ELF-1 (cell line): ENCODE measurements around the gene BMP7.
"Not testable (repeated sequence)": the region's sequence is repeated elsewhere in the genome, so short reads cannot be mapped to it uniquely, and the experiment has no call there.

ENCODE experiments used
- DNase-seq: peaks from one replicate; pipeline ENCODE4 v3.0.0-alpha.2; 2016; ENCODE audit warnings: low read depth, low spot score

Gene BMP7

DNA sequence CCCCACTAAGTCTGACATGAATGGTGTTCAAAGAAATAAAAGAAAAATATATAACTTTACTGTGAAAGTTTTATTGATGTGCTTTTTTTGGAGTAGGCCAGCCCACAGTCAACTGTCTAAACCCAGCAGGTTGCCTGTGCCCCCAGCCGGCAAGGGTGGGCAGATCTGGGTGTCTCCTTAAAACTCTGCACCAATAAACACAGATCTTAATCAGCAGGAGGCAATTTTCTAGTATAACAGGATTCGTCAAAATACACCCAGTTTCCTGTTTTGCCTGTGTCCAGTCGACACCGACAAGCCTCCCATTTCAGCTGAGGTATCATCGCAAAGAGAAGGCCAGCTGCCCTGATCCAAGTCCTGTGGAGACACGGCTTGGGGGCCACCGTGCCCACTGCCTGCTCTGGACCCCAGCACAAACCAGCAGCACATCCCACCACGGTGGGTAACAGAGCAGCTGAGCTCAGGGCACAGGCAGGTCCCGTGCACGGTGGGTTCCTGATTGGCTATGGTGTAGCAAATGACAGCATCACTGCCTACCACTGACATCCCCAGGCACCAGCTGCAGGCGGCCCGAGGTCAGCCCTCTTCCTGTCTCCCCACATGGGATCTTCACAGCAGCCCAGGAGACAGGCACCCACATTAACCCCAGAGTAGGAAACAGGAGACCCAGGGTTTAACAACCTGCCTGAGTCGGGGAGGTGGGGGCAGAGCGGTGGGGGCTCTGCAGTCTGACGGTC, 15.7 kb downstream of the BMP7 start:
- no peak for DNase-seq

GRCh38 chr20:57249772-57250171, 16.7 kb downstream of the BMP7 start:
- no peak for DNase-seq

GRCh38 chr20:57249073-57249472, 17.4 kb downstream of the BMP7 start:
- no peak for DNase-seq

DNA sequence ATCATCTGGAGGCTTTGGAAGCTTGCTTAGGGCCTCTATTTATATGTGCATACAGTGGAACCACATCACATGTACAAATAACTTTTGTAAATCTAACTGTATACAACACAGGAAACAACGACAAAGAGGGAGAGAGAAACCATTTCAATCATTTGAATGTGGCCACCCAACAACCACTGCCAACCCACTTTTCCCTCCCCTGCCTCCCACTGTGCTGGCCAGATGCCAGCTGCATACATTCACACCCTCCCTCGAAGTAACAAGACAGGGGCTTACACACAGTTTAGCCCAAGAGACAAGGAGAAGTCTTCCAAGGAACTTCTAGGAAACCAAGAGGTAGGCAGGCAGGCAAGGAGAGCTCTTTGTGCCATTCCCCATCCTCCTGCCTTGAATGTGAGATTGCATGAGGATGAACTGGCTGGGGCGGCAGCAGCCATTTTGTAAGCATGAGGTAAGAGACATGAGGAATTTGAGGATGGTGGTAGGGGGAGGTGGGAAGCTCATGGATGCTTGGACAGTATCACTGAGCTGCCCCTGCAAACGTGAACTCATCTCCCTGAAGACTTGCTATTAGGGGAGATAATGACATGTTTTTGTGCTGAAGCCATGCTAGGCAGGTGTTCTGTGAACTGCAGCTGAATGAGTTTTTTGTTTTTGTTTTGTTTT, 18.2 kb downstream of the BMP7 start:
- no peak for DNase-seq

DNA sequence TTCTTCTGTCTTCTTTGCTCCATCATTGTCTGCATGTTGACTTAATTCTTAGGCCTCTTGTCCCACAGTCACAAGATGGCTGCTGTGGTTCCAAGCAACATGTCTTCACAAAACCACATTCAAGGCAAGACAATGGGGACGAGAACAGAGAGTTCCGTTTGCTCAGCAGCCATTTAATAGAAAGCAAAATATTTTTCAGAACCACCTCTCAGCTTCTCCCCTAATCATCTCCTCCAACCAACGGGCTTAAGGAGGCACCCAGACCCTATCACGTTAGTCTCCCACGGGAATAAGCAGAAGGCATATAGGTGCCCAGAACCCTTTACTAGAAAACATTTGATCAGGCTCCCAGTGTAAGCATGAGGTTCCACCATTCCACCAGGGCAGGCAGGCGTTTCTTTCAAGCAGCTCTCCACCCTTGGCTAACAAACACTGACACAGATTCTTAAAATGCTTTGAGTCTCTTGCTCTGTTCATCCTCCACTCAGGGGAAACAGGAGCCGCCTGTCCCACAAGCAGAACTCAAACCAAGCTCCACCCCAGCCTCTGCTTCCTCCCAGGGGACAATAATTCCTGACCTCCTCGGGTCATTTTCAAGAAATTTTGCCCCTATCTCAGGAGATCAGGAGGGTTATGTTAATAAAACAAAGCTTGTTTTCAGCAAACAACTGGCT, 19.0 kb downstream of the BMP7 start:
- DNase-seq, result no peak

DNA sequence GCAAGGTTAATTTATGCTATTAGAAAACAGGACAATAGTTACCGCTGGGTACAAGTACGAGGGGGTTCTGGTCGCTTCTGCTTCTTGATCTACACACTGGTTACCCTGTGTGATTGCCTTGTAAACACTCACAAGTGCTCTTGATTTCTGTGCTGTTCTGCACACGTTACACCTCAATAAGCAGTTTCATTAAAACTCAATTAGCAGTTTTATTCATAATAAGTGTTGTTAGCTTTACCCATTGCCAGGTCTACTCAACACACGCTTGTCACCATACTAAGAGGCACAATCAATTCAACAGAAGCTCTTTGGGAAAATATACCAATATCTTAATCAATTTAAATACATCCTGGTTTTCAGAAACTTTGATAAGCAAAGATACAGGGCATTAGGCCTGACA, 20.4 kb downstream of the BMP7 start:
- no peak for DNase-seq

GRCh38 chr20:57244627-57245214, 21.7 kb downstream of the BMP7 start:
- peak; percentile 75 for DNase-seq

- no peak for DNase-seq
These were observed 22.2 kb downstream of the BMP7 start for GRCh38 chr20:57244221-57244585.

DNA sequence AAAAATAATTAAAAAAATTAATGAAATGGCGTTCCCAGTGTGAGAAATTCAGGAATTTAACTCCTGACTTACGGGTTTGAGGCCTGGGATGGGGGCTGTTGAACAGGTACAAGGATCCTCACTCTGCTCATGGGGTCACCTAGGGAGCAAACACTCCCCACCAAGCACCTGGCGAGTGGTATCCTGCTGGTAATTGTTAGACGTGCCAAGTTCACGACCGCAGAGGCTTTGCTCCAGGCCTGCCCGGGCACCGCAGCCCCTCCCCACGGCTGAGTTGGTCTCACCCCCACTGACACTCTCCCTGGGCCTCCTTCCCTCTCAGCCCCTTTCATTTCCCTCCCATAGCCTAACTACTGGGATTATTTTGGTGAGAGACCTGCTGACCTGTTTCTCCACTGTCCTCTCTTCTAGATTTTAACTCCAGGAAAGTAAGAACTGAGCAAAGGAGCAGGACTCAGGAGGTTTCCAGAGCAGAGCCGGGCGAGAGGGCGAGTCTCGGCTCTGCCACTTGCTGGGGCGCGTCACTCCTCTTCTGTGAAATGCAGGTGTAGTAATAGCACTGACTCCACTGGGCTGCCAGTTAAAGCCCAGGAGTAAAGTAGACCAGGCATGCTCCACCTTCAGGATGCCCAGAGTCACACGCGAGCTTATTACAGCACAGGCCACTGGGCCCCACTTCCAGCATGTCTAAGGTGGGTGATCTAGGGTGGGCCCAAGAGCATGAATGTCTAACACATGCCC, 22.8 kb downstream of the BMP7 start:
- DNase-seq, result no peak

DNA sequence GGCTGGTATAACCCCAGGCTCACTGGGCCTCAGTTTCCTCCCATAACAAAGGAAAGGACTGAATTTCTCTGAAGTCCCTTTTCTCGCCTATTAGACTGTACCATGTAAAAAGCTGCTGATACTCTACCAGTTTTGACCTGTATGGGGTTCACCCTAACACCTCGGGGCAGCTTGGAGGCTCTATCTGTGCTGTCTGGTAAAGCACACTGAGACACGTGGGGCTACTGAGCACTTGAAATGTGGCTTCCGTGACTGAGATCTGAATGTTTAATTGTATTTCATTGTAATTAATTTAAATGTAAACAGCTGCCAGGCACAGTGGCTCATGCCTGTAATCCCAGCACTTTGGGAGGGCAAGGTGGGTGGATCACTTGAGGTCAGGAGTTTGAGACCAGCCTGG, 24.0 kb downstream of the BMP7 start:
- DNase-seq, result no peak

GRCh38 chr20:57241363-57241991, 25.0 kb downstream of the BMP7 start:
- DNase-seq, result no peak

DNA sequence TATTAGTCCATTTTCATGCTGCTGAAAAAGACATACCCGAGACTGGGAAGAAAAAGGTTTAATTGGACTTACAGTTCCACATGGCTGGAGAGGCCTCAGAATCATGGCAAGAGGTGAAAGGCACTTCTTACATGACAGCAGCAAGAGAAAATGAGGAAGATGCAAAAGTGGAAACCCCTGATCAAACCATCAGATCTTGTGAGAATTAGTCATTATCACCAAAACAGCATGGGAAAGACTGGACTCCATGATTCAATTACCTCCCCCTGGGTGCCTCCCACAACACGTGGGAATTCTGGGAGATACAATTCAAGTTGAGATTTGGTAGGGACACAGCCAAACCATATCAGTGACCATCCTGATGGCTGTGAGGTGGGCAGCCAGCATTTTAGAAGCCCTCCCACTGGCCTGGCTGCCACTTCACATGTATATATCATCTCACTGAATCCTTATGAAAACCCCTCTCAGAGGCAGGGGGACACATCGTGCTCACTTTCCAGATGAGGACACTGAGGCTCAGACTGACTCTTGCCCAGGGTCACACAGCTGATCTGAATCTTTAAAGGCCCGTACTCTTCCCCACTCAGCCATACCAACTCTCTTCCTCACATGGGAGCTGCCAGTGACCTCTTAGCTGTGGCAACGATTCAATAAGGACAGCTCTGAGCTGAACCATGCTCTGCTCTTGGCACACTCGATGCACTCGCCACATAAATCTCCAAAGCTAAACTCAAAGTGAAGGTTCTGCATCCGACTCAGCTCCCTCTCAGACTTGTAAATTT, 25.7 kb downstream of the BMP7 start:
- no peak for DNase-seq

DNA sequence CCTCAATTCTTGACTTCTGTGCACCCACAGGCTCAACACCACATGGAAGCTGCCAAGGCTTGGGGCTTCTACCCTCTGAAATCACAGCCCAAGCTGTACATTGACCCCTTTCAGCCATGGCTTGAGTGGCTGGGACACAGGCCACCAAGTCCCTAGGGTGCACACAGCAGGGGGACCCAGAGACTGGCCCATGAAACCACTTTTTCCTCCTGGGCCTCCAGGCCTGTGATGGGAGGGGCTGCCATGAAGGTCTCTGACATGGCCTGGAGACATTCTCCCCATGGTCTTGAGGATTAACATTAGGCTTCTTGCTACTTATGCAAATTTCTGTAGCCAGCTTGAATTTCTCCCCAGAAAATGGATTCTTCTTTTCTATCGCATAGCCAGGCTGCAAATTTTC, 26.7 kb downstream of the BMP7 start:
- not testable (repeated sequence) for DNase-seq

DNA sequence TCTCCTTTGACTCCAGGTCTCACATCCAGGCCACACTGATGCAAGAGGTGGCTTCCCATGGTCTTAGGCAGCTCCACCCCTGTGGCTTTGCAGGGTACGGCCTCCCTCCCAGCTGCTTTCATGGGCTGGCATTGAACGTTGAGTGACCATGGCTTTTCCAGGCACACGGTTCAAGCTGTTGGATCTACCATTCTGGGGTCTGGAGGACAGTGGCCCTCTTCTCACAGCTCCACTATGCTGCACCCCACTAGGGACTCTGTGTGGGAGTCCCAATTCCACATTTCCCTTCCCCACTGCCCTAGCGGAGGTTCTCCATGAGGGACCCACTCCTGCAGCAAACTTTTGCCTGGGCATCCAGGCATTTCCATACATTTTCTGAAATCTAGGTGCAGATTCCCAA, 27.1 kb downstream of the BMP7 start:
- DNase-seq, result not testable (repeated sequence)

DNA sequence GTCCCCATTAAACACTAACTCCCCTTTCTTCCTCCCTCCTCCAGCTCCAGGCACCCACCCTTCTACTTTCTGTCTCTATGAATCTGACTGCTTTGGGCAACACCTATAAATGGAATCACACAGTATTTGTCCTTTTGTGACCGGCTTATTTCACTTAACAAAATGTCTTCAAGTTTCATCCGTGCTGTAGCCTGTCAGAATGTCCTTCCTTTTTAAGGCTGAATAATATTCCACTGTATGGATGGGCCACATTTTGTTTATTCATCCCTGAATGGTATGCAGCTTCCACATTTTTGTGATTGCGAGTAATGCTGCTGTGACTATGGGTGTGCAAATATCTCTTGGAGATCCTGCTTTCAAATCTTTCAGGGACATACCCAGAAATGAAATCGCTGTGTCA, 28.4 kb downstream of the BMP7 start:
- no peak for DNase-seq

DNA sequence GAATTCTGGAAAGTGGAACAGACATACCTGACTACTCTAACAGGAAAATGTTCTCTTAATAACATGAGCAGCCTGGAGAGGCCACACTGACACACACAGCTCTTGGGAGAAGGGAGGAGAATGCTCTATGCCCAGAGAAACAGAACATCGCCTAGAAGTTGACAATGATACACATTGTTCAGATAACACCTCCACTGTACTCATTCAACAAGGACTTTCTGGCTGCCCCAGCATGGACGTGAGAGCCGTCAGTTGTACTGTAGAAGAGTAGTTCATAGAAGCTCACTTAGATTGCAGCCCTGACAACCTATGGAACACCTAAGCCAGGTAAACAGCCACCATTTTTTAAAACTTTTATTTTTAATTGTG, 28.9 kb downstream of the BMP7 start:
- no peak for DNase-seq

- no peak for DNase-seq
These were observed 29.4 kb downstream of the BMP7 start for GRCh38 chr20:57236813-57237584.

- DNase-seq, result no peak
These were observed 31.7 kb downstream of the BMP7 start for GRCh38 chr20:57234556-57235251.

DNA sequence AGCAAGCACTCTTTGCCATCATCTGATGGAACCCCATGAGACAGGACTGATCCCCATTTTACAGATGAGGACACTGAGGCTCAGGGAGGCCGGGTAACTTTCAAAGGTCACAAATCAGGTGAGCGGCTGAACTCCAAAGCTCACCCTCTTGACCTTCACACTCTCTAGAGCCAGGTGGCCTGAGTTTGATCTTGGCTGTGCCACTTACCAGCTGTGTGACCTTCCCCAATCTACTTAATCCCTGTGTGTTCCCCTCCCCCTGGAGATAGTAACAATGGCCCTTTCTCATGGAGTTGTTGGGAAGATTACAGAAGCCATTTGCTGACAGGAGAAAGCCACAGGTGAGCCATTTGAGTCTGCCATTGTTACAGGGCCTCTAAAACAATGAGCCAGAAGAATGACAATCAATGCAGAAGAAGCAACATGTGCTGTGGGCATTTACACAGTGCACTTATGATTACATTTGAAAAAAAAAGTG, 34.5 kb downstream of the BMP7 start:
- peak; percentile 50 for DNase-seq
